Stimulated activated CD8-positive, alpha-beta memory T cell treated with anti-CD3 and anti-CD28 coated beads, Interleukin-4, amount 100 ng/mL, for 48 hours (primary cell): ENCODE results near the gene NXF1.
"Not testable (repeated sequence)": the region's sequence is repeated elsewhere in the genome, so short reads cannot be mapped to it uniquely, and the experiment has no call there.

Experiments used
- DNase-seq: peaks from one replicate; pipeline ENCODE4 v3.0.0-alpha.2; 2020

Gene NXF1

DNA sequence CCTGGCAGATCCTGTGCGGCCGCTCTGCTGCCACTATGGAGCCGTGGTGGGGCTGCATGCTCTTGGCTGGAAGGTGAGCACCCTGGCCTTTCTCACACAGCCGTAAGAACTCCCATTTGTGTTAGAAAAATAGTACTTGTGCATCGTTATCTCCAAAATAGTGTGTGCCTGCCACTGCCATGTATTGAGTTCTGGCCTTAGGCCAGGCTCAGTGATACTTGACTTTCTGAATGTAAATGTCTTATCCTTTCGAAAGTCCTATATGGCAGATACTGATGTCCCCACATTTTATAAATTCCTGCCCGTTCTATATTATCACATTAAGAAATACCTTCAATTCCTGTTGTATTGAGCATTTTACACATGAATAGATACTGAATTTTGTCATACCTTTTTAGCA, 22.5 kb downstream of the NXF1 start:
- DNase-seq: no peak

DNA sequence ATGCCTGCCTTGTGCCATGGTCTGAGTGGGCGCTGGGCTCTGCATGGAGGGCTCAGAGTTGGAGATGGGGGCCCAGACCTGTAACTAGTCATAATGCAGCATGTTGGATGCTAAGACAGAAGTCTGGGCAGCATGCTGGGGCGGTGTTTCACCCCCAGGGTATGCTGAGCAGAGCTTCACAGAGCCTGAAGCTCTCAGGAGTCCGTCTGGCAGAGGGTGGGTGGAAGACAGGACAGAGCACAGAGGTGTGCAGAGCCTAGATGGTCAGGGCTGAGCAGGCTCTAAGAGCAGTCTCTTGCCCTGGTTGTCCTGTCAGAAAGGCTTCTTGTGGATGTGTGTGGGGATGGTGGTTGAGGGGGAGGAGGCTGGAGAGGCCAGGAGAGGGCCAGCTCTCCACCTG, 26.8 kb downstream of the NXF1 start:
- DNase-seq: no peak

GRCh38 chr11:62777389-62777788, 27.9 kb downstream of the NXF1 start:
- no peak for DNase-seq

DNA sequence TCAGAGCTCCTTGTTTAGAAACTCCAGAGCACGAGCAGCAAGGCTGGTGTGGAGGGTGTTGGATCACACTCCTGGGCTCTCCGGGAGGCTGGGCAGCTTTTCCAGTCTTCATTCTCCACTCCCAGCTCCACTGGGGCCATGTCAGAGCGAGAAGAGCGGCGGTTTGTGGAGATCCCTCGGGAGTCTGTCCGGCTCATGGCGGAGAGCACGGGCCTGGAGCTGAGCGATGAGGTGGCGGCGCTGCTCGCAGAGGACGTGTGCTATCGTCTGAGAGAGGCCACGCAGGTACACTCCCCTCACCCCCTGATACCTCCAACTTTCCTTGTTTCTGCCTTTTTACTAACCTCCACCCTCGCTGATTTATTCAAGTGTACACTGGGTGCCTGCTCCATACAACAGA, 29.6 kb downstream of the NXF1 start:
- no peak for DNase-seq

DNA sequence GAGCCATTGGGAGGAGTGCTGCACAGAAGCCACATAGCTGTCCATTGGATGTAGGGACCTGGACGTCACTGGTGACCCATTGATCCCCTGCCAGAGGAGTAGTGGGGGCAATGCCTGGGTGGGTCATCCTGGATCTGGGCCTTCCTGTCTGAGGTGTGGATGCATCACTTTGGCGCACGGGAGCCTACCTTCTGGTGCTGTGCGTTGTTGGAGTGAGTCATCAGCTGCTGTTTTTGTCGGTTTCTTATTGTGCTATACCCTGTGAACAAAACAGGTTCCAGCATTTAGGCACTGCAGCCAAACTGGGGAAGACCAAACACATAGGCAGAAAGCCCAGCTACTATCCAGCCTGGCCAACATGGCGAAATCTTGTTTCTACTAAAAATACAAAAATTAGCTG, 30.8 kb downstream of the NXF1 start:
- no peak for DNase-seq

- DNase-seq: peak; percentile 98
Observed at GRCh38 chr11:62771144-62772021, 33.9 kb downstream of the NXF1 start, which contains the start of gene TAF6L. Gene TAF6L, plus strand, starts transcription at chr11:62771396. Its CDS starts 4,388 bp downstream, at chr11:62775784.

GRCh38 chr11:62770778-62771143, 34.5 kb downstream of the NXF1 start:
- DNase-seq: peak; percentile 48

GRCh38 chr11:62760867-62761227, 44.4 kb downstream of the NXF1 start:
- peak; percentile 44 for DNase-seq

DNA sequence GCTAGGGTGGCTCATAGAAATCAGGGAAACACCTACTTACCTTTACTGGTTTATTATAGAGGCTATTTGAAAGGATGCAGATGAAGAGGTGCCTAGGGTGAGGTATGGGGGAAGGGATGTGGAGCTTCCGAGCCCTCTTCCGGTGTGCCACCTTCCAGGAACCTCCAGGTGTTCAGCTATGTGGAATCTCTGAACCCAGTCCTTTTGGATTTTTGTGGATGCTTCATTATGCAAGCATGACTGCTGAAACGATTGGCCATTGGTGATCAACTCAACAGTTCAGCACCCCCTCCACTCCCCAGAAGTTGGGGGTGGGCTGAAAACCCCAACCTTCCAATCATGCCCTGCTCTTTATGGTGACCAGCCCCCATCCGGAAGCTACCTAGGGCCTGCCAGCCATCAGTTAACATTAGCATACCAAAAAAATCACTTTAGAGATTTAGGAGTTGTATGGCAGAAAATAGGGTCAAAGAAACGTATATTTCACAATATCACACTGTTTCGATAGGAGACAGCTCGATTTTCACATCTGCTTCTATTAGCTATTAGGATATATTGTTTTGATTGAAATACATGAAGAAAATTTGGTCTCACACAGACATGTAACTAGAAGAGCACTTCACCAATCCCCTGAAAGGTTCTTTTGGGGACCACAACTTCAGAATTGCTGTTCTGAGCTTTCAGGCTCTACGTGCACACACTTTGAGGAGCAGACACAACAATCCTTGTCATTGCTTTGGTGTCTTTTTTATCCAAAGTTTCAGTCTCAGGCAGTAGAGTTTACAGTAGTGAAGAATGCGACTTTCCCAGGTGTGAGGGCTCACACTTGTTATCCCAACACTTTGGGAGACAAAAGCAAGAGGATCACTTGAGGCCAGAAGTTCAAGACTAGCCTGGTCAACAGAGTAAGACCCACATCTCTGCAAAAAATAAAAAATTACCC, 47.1 kb downstream of the NXF1 start:
- no peak for DNase-seq

DNA sequence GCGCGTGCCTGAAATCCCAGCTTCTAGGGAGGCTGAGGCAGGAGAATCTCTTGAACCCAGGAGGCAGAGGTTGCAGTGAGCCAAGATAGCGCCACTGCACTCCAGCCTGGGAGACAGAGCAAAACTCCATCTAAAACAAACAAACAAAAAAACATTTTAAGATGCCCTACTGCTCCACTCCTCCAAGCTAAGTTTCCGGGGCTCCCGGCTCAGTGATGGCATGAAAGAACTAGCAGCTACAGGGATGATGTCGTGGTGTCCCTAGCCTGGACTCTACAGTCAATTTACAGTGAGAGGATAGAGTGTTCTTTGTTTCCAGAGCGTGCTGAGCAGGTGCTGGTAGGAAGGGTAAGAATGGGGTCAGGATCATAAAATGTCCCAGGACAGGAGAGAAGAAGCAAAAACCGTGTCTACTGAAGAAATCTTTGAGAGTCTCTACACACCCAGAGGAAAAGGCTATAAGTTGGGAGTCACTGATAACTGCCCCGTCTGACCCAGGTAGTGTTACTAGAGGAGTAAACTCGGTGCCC, 50.1 kb downstream of the NXF1 start:
- DNase-seq: no peak

DNA sequence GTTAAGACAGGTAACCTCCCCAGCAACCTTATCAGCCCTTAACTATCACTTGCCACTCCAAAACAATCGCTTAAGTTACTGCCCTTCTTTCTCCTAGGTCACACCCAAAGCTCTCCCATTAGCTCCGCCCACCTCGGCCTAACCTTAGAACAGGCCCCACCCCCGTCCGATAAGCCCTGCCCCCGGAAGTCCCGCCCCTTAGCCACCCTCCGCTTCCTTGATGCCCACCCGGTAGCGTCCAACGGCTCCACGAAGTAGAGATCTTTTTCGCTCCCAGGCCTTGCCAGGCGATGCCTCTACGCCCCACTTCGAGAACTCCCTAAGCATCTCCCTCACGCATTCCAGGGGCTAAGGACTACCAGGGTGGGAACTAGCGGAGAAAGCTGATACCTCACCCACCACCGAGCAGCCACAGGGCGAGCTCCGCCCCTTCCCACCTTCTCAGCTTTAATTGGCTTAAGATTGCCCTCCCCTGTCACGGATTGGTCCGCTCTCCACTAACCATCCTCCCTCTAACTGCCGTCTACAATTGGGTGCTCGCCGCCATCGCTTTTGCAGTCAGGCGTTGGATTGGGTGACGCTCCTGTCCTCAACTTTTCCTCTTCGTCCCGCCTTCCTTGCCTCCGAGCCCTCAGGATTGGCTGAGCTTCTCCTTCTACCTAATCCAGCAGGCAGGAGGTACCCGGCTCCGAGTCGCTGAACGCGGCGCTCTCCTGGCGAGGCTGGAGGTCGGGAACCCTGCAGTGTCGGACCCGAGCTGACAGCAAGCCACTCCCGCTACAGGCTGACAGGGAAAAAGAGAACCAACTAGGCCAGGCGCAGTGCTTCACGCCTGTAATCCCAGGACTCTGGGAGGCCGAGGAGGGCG, 51.3 kb downstream of the NXF1 start, which contains the start of gene ZBTB3:
Gene ZBTB3 (minus strand): TSS at position 425 of the 868 bp plus-strand sequence. CDS start 496 bp downstream, outside the sequence.
- peak; percentile 97 for DNase-seq

GRCh38 chr11:62752994-62753735, 52.1 kb downstream of the NXF1 start:
- DNase-seq: no peak

DNA sequence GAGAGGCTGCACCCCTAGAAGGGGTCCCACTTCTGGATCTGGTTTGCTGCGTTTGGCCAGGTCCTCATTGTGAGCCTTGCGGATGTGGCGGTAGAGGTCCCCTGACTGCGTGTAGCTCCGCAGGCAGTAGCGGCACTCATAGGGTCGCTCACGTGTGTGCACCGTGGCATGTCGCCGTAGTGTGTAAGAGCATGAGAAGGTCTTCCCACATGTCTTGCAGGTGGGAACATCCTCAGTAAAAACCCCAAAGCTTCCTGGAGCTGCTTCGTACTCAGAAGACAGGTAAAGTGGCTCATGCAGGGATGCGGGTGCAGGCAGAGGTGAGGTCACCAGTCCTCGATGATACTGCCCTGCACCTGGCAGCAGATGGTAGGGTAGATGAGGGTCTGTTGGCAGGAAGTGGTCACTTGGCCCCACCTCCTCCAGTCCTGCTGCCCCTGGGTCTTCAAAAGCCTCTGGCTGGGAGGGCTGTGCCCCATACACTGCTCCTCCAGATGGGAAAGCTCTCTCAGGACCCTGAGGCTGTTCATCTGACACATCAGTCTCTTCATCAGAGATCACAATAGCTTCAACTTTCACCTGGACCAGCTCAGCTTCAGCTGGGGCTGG, 53.0 kb downstream of the NXF1 start:
- DNase-seq: no peak

GRCh38 chr11:62749931-62750330, 55.3 kb downstream of the NXF1 start:
- DNase-seq: not testable (repeated sequence)

DNA sequence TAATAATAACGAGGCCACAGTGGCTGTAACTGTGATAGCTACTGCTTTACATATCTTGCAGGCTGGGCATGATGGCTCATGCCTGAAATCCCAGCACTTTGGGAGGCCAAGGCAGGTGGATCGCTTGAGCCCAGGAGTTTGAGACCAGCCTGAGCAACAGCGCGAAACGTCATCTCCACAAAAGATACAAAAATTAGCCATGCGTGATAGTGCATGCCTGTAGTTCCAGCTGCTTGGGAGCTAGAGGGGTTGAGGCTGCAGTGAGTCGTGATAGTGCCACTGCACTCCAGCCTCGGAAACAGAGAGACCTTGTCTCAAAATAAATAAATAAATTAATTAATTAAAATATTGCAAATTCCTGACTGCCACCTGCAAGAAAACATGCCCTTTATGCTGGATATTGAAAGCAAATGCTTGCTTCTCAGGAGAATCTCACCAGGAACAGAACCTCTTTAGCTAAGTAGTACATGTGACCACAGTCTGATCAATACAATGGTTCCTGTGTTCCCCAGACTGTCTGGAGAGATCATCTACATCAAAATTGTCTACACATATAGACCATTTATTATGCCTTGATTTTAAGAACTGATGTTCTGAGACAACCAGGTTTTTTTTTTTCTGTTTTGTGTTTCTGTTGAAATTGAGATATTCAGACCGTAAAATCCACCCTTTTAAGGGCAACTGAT, 57.6 kb downstream of the NXF1 start:
- DNase-seq: no peak
